G401.6 (cell line): ENCODE data around the gene APBB1.

Source experiments
- FAIRE-seq: peaks from 2 replicates; lab custom pipeline; 2012; peaks lifted over from hg19 to GRCh38; lab: Jason Lieb, UNC

Gene APBB1

DNA sequence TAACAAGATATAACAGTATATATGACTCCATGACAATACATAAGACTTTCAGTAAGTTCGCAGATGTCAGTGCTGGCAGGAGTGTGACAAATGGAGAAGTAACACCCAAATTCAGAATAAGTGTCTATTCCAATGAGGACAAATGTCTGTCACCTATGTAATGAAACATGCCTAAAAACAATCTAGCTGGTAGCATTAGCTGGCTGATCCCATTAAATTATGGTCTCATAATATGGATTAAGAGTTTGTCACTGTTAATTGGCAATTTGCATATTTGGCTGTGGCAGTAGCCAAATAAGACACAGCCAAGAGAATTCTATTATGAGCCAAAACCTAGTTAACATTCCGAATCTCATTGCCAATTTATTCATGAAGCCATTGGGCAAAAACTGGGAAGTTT lies 68.4 kb downstream of the APBB1 start:
- no peak for FAIRE-seq

DNA sequence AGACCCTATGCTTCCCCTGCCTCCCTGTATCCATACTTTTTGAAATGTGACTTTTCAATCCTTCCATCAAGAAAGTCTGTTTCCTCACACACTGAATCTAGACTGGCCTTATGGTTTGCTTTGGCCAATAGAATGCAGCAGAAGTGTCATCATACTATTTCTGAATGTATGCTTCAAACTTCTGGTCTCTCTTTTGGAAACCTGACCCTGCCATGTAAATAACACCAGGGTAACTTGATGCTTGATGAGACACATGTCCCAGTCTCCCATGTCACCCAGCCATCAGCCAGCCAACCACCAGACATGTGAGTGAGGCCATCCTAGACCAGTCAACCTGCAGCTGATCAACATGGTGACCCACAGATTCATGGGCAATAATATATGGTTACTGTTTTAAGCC lies 68.9 kb downstream of the APBB1 start:
- FAIRE-seq = no peak

GRCh38 chr11:6345366-6345765 lies 73.5 kb downstream of the APBB1 start:
- no peak for FAIRE-seq
